NCI-H1436 treated with DMSO at 0.1 percent for 48 hours (cell line): ENCODE measurements around the gene FNDC1.
"Not testable (repeated sequence)": the region's sequence is repeated elsewhere in the genome, so short reads cannot be mapped to it uniquely, and the experiment has no call there.

Experiments
- DNase-seq: peaks from one replicate; lab custom pipeline; 2025; lab: John Stamatoyannopoulos, UW

The FNDC1 gene

GRCh38 chr6:159259441-159260125, 90.4 kb downstream of the FNDC1 start:
- no peak for DNase-seq

GRCh38 chr6:159260208-159260607, 91.0 kb downstream of the FNDC1 start:
- DNase-seq = no peak

- DNase-seq = no peak
Observed at GRCh38 chr6:159261995-159262394, 92.8 kb downstream of the FNDC1 start.

GRCh38 chr6:159262586-159262985, 93.4 kb downstream of the FNDC1 start:
- no peak for DNase-seq

- no peak for DNase-seq
Observed at GRCh38 chr6:159267165-159267564, 98.0 kb downstream of the FNDC1 start.

- DNase-seq = no peak
Observed at GRCh38 chr6:159268511-159268910, 99.3 kb downstream of the FNDC1 start.

GRCh38 chr6:159271257-159271656, 102.1 kb downstream of the FNDC1 start:
- DNase-seq = no peak

GRCh38 chr6:159278626-159279025, 109.4 kb downstream of the FNDC1 start:
- no peak for DNase-seq

- DNase-seq = no peak
Observed at GRCh38 chr6:159279790-159280277, 110.6 kb downstream of the FNDC1 start.

GRCh38 chr6:159282421-159282820, 113.2 kb downstream of the FNDC1 start:
- DNase-seq = no peak

- not testable (repeated sequence) for DNase-seq
Observed at GRCh38 chr6:159284661-159285060, 115.5 kb downstream of the FNDC1 start.

GRCh38 chr6:159298840-159299239, 129.6 kb downstream of the FNDC1 start:
- no peak for DNase-seq

- DNase-seq = no peak
Observed at GRCh38 chr6:159299566-159299965, 130.4 kb downstream of the FNDC1 start.

GRCh38 chr6:159301277-159301676, 132.1 kb downstream of the FNDC1 start:
- no peak for DNase-seq

GRCh38 chr6:159301810-159302593, 132.8 kb downstream of the FNDC1 start:
- no peak for DNase-seq

- no peak for DNase-seq
Observed at GRCh38 chr6:159302594-159302992, 133.4 kb downstream of the FNDC1 start.

- DNase-seq = no peak
Observed at GRCh38 chr6:159303159-159303558, 134.0 kb downstream of the FNDC1 start.

GRCh38 chr6:159303784-159304183, 134.6 kb downstream of the FNDC1 start:
- DNase-seq = no peak

- DNase-seq = no peak
Observed at GRCh38 chr6:159304641-159305040, 135.4 kb downstream of the FNDC1 start.

GRCh38 chr6:159305159-159305558, 136.0 kb downstream of the FNDC1 start:
- DNase-seq = no peak

GRCh38 chr6:159305804-159306537, 136.8 kb downstream of the FNDC1 start:
- DNase-seq = no peak

GRCh38 chr6:159307246-159307790, 138.1 kb downstream of the FNDC1 start:
- no peak for DNase-seq
